Measurements from ENCODE around the gene EFNA4. TPM values are rescaled to one million over a fixed set of nuclear protein-coding genes. Genes with fewer than 3 reads are reported as not detected.

Gene EFNA4
- total and polyA plus RNA-seq, 9 of the 15 experiments (the other 6 are each of a cell fraction or from before 2014, with no cell fraction given) = 0.68 to 7.4 (median 6.1) TPM

- TF ChIP-seq ZNF398 (CRISPR knock-in tag; IDR thresholded peaks at IDR 0.05) (no peak), ZNF384 (IDR thresholded peaks at IDR 0.05; ENCODE audit: low read depth, low read length) (no peak), POLR3A (IDR thresholded peaks at IDR 0.05; ENCODE audit: borderline replicate concordance, extremely low read depth, insufficient read depth, insufficient read length) (no peak), CAMTA2 (CRISPR knock-in tag; conservative IDR thresholded peaks at IDR 0.05) (no peak), PHF21A (IDR thresholded peaks at IDR 0.05; ENCODE audit: borderline replicate concordance, low read depth) (no peak), FOXA1 (IDR thresholded peaks at IDR 0.05; ENCODE audit: borderline replicate concordance) (no peak), RAD21 (CRISPR knock-in tag; conservative IDR thresholded peaks at IDR 0.05 in 1 of 2, IDR thresholded peaks at IDR 0.05 in 1 of 2) (peak; percentile 78 to 80), TFAP4 (CRISPR knock-in tag; IDR thresholded peaks at IDR 0.05; ENCODE audit: borderline replicate concordance) (0 out of 2 replicates have a peak, but pooled peaks have one; percentile 26), BCOR (IDR thresholded peaks at IDR 0.05) (no peak), ZNF280A (IDR thresholded peaks at IDR 0.05; ENCODE audit: low read depth, partially characterized antibody) (no peak), BRD4 (IDR thresholded peaks at IDR 0.05) (no peak), HDAC3 (IDR thresholded peaks at IDR 0.05; ENCODE audit: borderline replicate concordance, partially characterized antibody) (no peak), ARID3B (CRISPR knock-in tag; IDR thresholded peaks at IDR 0.05; ENCODE audit: borderline replicate concordance) (no peak), BRD9 (IDR thresholded peaks at IDR 0.05; ENCODE audit: low read depth, partially characterized antibody) (no peak), HDGF (IDR thresholded peaks at IDR 0.05) (no peak), CEBPZ (IDR thresholded peaks at IDR 0.05; ENCODE audit: borderline replicate concordance, low read depth, low read length) (no peak), ZNF764 (CRISPR knock-in tag; IDR thresholded peaks at IDR 0.05; ENCODE audit: low read depth) (no peak), NFIC (IDR thresholded peaks at IDR 0.05) (peak; percentile 99)
Measured at GRCh38 chr1:155093911-155094621, 30.5 kb downstream of the EFNA4 start (continued).

Data from K562 (cell line).